D721Med (cell line): ENCODE data around the gene CD72.

Experiments
- DNase-seq: peaks from one replicate; pipeline ENCODE4 v3.0.0; 2011; ENCODE audit warnings: low spot score; ENCODE audit not compliant: insufficient read length
- FAIRE-seq: peaks from 2 replicates; lab custom pipeline; 2011; peaks lifted over from hg19 to GRCh38; lab: Jason Lieb, UNC
- TF ChIP-seq, protein P1 (sequence below): IDR thresholded peaks from 2 replicates; pipeline ENCODE4 v1.5.1; 2012; ENCODE audit warnings: mild to moderate bottlenecking, control low read depth; ENCODE audit not compliant: insufficient read depth; ENCODE audit errors: missing control alignments

Gene CD72, protein sequence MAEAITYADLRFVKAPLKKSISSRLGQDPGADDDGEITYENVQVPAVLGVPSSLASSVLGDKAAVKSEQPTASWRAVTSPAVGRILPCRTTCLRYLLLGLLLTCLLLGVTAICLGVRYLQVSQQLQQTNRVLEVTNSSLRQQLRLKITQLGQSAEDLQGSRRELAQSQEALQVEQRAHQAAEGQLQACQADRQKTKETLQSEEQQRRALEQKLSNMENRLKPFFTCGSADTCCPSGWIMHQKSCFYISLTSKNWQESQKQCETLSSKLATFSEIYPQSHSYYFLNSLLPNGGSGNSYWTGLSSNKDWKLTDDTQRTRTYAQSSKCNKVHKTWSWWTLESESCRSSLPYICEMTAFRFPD

DNA sequence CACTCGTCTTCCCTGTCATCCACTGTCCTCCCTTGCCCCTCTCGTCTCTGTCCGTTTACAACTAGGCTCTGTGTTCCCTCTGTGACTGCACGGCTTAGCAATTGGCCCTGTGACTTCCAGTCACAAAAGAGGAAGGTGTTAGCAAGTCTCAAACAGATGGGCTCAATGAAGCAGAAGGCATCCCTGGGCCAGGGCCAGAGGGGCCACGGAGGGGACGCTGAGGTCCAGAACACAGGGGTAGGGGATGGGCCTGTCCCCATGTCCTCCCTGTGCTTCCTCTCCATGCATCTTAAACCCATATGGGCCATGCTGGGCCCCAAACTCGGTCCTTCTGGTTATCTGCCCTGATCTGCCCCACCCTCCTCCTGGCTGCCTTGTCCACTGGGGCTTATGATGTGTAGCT lies at the start of gene CD72:
CD72 (minus strand) TSS at position 89 of the 403 bp plus-strand sequence. CDS start 110 bp downstream, outside the sequence.
- DNase-seq (no peak), FAIRE-seq (no peak)
- TF ChIP-seq, protein P1, sequence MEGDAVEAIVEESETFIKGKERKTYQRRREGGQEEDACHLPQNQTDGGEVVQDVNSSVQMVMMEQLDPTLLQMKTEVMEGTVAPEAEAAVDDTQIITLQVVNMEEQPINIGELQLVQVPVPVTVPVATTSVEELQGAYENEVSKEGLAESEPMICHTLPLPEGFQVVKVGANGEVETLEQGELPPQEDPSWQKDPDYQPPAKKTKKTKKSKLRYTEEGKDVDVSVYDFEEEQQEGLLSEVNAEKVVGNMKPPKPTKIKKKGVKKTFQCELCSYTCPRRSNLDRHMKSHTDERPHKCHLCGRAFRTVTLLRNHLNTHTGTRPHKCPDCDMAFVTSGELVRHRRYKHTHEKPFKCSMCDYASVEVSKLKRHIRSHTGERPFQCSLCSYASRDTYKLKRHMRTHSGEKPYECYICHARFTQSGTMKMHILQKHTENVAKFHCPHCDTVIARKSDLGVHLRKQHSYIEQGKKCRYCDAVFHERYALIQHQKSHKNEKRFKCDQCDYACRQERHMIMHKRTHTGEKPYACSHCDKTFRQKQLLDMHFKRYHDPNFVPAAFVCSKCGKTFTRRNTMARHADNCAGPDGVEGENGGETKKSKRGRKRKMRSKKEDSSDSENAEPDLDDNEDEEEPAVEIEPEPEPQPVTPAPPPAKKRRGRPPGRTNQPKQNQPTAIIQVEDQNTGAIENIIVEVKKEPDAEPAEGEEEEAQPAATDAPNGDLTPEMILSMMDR = no peak

DNA sequence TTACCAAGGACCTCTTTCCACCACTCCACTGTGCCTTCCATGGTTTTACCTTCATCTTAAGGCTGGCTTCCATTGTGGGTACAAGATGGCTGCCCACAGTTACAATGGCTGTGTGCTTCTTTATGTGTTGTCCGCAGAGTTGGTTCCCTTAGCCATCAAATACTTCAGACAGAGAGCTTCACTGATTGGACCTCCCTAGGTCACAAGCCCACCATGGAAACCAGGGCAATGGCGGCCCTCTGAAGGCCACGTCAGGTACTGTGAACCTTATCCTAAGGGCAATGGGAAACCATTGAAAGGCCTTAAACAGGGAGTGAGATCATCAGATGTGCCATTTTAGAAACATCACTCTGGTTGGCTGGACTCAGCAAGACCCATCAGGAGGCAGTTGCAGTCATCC lies 49.7 kb upstream of the CD72 start:
- TF ChIP-seq, protein P1 = no peak
- FAIRE-seq = no peak
- no peak for DNase-seq

DNA sequence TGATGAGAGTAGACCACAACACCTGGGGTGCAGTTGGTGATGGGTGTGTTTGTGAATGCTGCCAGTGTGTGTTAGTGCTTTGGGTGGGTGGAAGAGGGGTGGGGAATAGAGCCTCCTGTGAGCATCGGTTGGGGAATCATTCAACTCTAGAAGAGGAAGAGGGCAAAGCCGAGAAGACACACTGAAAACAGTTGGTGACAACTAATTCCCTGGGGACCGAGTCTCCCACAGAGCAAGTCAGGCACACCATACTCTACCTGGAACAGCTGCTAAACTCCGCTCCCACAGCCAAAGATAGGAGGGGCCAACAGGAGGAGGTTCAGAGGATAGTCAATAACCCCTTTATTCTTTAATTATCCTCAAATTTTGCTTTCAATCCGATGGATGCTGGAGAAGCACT lies 48.3 kb upstream of the CD72 start:
- no peak for FAIRE-seq

DNA sequence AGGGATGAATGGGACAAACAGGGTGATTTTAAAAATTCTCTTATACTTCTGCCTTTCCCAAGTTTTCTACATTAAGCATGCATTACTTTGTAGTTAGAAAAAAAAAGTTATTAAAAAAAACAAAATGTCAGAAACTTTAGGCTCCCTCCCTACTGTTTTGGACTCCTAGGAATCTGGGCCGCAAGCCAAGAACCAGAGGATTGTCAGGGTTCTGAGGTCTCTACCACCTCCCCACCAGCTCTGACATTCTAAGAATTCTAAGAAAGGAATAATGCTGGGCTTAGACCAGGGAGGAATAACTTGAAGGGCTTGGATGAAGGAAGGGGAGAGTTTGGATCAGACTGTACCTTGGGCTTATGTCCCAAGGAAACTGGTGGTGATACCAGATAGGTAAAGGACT lies 47.8 kb upstream of the CD72 start:
- FAIRE-seq = no peak
- no peak for DNase-seq
- TF ChIP-seq, protein P1 = no peak

More for the DNA sequence above, 48.3 kb upstream of the CD72 start:
- TF ChIP-seq, protein P1 = no peak
- DNase-seq = no peak

DNA sequence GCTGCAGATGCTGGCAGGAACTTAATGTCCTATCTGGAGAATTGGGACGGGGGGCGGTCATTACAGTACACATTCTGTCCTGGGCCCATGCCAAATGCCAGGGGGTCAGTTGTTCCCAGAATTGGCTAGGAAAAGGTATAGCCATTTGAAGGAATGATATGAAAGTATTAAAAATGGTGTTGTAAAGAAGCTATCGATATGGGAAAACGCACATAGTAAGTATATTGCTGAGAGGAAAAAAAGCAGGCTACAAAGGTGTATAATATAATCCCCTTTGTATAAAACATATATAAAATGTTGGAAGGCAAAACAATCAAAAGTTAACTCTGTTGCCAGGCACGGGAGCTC lies 47.2 kb upstream of the CD72 start:
- FAIRE-seq (no peak), DNase-seq (no peak)
- TF ChIP-seq, protein P1 = no peak

DNA sequence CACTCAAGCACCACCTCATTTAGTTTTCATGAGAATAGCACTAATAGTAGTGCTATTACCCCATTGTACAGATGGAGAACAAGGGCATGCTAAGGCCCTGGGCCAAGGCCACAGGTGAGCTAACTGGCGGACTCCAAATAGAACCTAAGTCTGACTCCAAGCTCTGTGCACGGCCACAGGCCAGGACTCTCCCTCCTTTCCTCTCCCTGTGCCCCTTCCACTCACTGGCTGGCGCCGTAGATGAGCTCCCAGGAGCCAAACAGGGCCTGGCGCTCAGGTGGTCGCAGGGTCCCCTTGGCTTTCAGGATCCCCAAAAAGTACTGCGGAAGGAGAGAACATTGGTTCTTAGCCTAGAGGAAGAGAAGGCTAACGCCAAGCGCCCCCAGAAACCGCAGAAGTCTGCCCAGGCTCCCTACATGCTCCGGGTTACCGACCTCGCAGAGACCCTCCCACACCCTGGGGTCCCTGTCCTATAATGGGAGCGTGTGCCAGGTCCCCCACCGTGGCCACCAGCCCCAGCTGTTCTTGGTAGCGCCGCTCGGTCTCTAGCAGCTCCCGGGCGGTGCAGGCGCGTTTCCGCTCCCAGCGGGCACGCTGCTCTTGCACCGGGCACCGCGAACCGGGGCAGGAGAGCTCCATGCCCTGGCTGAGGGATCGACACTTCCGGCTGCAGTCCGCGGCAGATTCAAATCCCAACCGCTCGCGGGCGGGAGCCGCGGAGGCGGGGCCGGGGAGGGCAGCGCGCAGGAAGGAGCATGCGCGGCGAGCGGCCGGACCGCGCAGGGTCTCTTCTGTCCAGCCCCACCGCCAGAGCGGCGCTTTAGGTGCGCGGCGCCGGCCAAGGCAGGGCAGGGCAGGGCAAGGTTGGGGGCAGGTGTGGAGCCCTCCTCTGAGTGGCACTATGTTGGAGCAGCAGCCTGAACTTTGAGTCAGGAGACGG lies 46.6 kb upstream of the CD72 start, which contains the start of gene ARHGEF39:
ARHGEF39 (minus strand) TSS at position 665 of the 940 bp plus-strand sequence; CDS start at position 639, 26 bp downstream.
- TF ChIP-seq, protein P1 = peak; percentile 27
- FAIRE-seq = no peak
- DNase-seq = peak; percentile 98
